ENCODE data around the gene FOXQ1.

FOXQ1 gene

GRCh38 chr6:1363729-1364572, 52.1 kb downstream of the FOXQ1 start:
- DNase-seq: no peak
